Measurements from ENCODE around the gene GAN. TPM values are rescaled to one million over a fixed set of nuclear protein-coding genes. Genes with fewer than 3 reads are reported as not detected.

The GAN gene
- polyA plus RNA-seq, 4 donors = 0.27 to 2.5 (median 1.4) TPM

GRCh38 chr16:81367821-81368220 lies 53.1 kb downstream of the GAN start:
- no peak overlapping the region for H3K4me3 ChIP-seq (ENCODE audit: low read depth in 1 of 3, low read length in 3 of 3)
- H3K27ac ChIP-seq (ENCODE audit: low read depth in 1 of 3, low read length in 2 of 3) = no peak overlapping the region
- FAIRE-seq = no peak

GRCh38 chr16:81369888-81370504 lies 55.2 kb downstream of the GAN start:
- no peak for DNase-seq
- H3K27me3 ChIP-seq (ENCODE audit: control insufficient read depth in 3 of 3, insufficient read depth in 3 of 3, low read length in 3 of 3) = no peaks in the 10 kb centered on the region
- H3K27ac ChIP-seq (ENCODE audit: low read depth in 1 of 3, low read length in 2 of 3) = no peak overlapping the region
- no peak overlapping the region for H3K4me3 ChIP-seq (ENCODE audit: low read depth in 1 of 3, low read length in 3 of 3)
- H3K4me1 ChIP-seq (ENCODE audit: control insufficient read depth in 3 of 3, insufficient read depth in 2 of 3, low read depth in 1 of 3, low read length in 2 of 3) = no peaks in the 10 kb centered on the region
- H3K9me3 ChIP-seq (ENCODE audit: control insufficient read depth in 2 of 2, insufficient read depth in 1 of 2, low read depth in 1 of 2, low read length in 1 of 2) = no peaks in the 10 kb centered on the region
- peaks cover 6 to 28% (median 8%) of the 10 kb centered on the region in 3 donors for H3K36me3 ChIP-seq (ENCODE audit: control insufficient read depth in 3 of 3, insufficient read depth in 2 of 3, low read depth in 1 of 3, low read length in 3 of 3)
- WGBS, 3 donors = 70 to 83% (median 79%) methylated on average over 4 of the region's 4 CpGs
- no peak for FAIRE-seq

More at GRCh38 chr16:81367821-81368220, 53.1 kb downstream of the GAN start:
- Histone ChIP-seq H3K36me3 (ENCODE audit: control insufficient read depth in 3 of 3, insufficient read depth in 2 of 3, low read depth in 1 of 3, low read length in 3 of 3) (peaks cover 6 to 35% (median 9%) of the 10 kb centered on the region in 3 donors), H3K4me1 (ENCODE audit: control insufficient read depth in 3 of 3, insufficient read depth in 2 of 3, low read depth in 1 of 3, low read length in 2 of 3) (no peaks in the 10 kb centered on the region), H3K9me3 (ENCODE audit: control insufficient read depth in 2 of 2, insufficient read depth in 1 of 2, low read depth in 1 of 2, low read length in 1 of 2) (no peaks in the 10 kb centered on the region), H3K27me3 (ENCODE audit: control insufficient read depth in 3 of 3, insufficient read depth in 3 of 3, low read length in 3 of 3) (no peaks in the 10 kb centered on the region)
- no peak for DNase-seq
- 93 to 97% (median 95%) methylated on average over 6 of the region's 6 CpGs for WGBS, 3 donors

GRCh38 chr16:81371106-81371505 lies 56.3 kb downstream of the GAN start:
- Histone ChIP-seq H3K9me3 (ENCODE audit: control insufficient read depth in 2 of 2, insufficient read depth in 1 of 2, low read depth in 1 of 2, low read length in 1 of 2) (no peaks in the 10 kb centered on the region), H3K4me3 (ENCODE audit: low read depth in 1 of 3, low read length in 3 of 3) (no peak overlapping the region), H3K36me3 (ENCODE audit: control insufficient read depth in 3 of 3, insufficient read depth in 2 of 3, low read depth in 1 of 3, low read length in 3 of 3) (peaks cover 5 to 27% (median 6%) of the 10 kb centered on the region in 3 donors), H3K27ac (ENCODE audit: low read depth in 1 of 3, low read length in 2 of 3) (no peak overlapping the region), H3K4me1 (ENCODE audit: control insufficient read depth in 3 of 3, insufficient read depth in 2 of 3, low read depth in 1 of 3, low read length in 2 of 3) (no peaks in the 10 kb centered on the region), H3K27me3 (ENCODE audit: control insufficient read depth in 3 of 3, insufficient read depth in 3 of 3, low read length in 3 of 3) (no peaks in the 10 kb centered on the region)
- FAIRE-seq = no peak
- DNase-seq = no peak
- 78 to 90% (median 87%) methylated on average over 1 of the region's 1 CpG for WGBS, 3 donors

- Histone ChIP-seq H3K27me3 (ENCODE audit: control insufficient read depth in 3 of 3, insufficient read depth in 3 of 3, low read length in 3 of 3) (no peaks in the 10 kb centered on the region), H3K4me1 (ENCODE audit: control insufficient read depth in 3 of 3, insufficient read depth in 2 of 3, low read depth in 1 of 3, low read length in 2 of 3) (no peaks in the 10 kb centered on the region), H3K9me3 (ENCODE audit: control insufficient read depth in 2 of 2, insufficient read depth in 1 of 2, low read depth in 1 of 2, low read length in 1 of 2) (no peaks in the 10 kb centered on the region), H3K4me3 (ENCODE audit: low read depth in 1 of 3, low read length in 3 of 3) (no peak overlapping the region), H3K36me3 (ENCODE audit: control insufficient read depth in 3 of 3, insufficient read depth in 2 of 3, low read depth in 1 of 3, low read length in 3 of 3) (peaks cover 10 to 18% (median 12%) of the 10 kb centered on the region in 3 donors), H3K27ac (ENCODE audit: low read depth in 1 of 3, low read length in 2 of 3) (no peak overlapping the region)
- DNase-seq = no peak
- WGBS, 3 donors = 59 to 83% (median 76%) methylated on average over 3 of the region's 3 CpGs
- FAIRE-seq = no peak
These were observed 59.8 kb downstream of the GAN start for GRCh38 chr16:81374550-81374949.

- WGBS, 3 donors = 68 to 73% (median 71%) methylated on average over 7 of the region's 7 CpGs
- H3K27me3 ChIP-seq (ENCODE audit: control insufficient read depth in 3 of 3, insufficient read depth in 3 of 3, low read length in 3 of 3) = no peaks in the 10 kb centered on the region
These were observed 62.1 kb downstream of the GAN start for GRCh38 chr16:81376880-81377279.

GRCh38 chr16:81378049-81378448 lies 63.3 kb downstream of the GAN start:
- DNase-seq = no peak
- no peaks in the 10 kb centered on the region for H3K9me3 ChIP-seq (ENCODE audit: control insufficient read depth in 2 of 2, insufficient read depth in 1 of 2, low read depth in 1 of 2, low read length in 1 of 2)
- no peaks in the 10 kb centered on the region for H3K27me3 ChIP-seq (ENCODE audit: control insufficient read depth in 3 of 3, insufficient read depth in 3 of 3, low read length in 3 of 3)
- no peak overlapping the region for H3K4me3 ChIP-seq (ENCODE audit: low read depth in 1 of 3, low read length in 3 of 3)
- H3K36me3 ChIP-seq (ENCODE audit: control insufficient read depth in 3 of 3, insufficient read depth in 2 of 3, low read depth in 1 of 3, low read length in 3 of 3) = peaks cover 7 to 18% (median 8%) of the 10 kb centered on the region in 3 donors
- no peak for FAIRE-seq
- 96 to 97% (median 97%) methylated on average over 4 of the region's 4 CpGs for WGBS, 3 donors
- H3K4me1 ChIP-seq (ENCODE audit: control insufficient read depth in 3 of 3, insufficient read depth in 2 of 3, low read depth in 1 of 3, low read length in 2 of 3) = no peaks in the 10 kb centered on the region
- H3K27ac ChIP-seq (ENCODE audit: low read depth in 1 of 3, low read length in 2 of 3) = no peak overlapping the region

More at GRCh38 chr16:81376880-81377279, 62.1 kb downstream of the GAN start:
- DNase-seq (no peak), FAIRE-seq (no peak)
- no peak overlapping the region for H3K27ac ChIP-seq (ENCODE audit: low read depth in 1 of 3, low read length in 2 of 3)
- no peaks in the 10 kb centered on the region for H3K4me1 ChIP-seq (ENCODE audit: control insufficient read depth in 3 of 3, insufficient read depth in 2 of 3, low read depth in 1 of 3, low read length in 2 of 3)
- no peaks in the 10 kb centered on the region for H3K9me3 ChIP-seq (ENCODE audit: control insufficient read depth in 2 of 2, insufficient read depth in 1 of 2, low read depth in 1 of 2, low read length in 1 of 2)
- no peak overlapping the region for H3K4me3 ChIP-seq (ENCODE audit: low read depth in 1 of 3, low read length in 3 of 3)
- peaks cover 7 to 18% (median 8%) of the 10 kb centered on the region in 3 donors for H3K36me3 ChIP-seq (ENCODE audit: control insufficient read depth in 3 of 3, insufficient read depth in 2 of 3, low read depth in 1 of 3, low read length in 3 of 3)

GRCh38 chr16:81380932-81381331 lies 66.2 kb downstream of the GAN start:
- Histone ChIP-seq H3K36me3 (ENCODE audit: control insufficient read depth in 3 of 3, insufficient read depth in 2 of 3, low read depth in 1 of 3, low read length in 3 of 3) (peaks cover 7 to 17% (median 11%) of the 10 kb centered on the region in 3 donors), H3K4me3 (ENCODE audit: low read depth in 1 of 3, low read length in 3 of 3) (no peak overlapping the region), H3K9me3 (ENCODE audit: control insufficient read depth in 2 of 2, insufficient read depth in 1 of 2, low read depth in 1 of 2, low read length in 1 of 2) (no peaks in the 10 kb centered on the region), H3K4me1 (ENCODE audit: control insufficient read depth in 3 of 3, insufficient read depth in 2 of 3, low read depth in 1 of 3, low read length in 2 of 3) (peaks cover 0 to 2% (median 0%) of the 10 kb centered on the region in 3 donors), H3K27me3 (ENCODE audit: control insufficient read depth in 3 of 3, insufficient read depth in 3 of 3, low read length in 3 of 3) (no peaks in the 10 kb centered on the region), H3K27ac (ENCODE audit: low read depth in 1 of 3, low read length in 2 of 3) (no peak overlapping the region)
- FAIRE-seq (no peak), DNase-seq (no peak)
- 83 to 91% (median 90%) methylated on average over 3 of the region's 3 CpGs for WGBS, 3 donors

- Histone ChIP-seq H3K4me3 (ENCODE audit: low read depth in 1 of 3, low read length in 3 of 3) (no peak overlapping the region), H3K36me3 (ENCODE audit: control insufficient read depth in 3 of 3, insufficient read depth in 2 of 3, low read depth in 1 of 3, low read length in 3 of 3) (peaks cover 0 to 27% (median 5%) of the 10 kb centered on the region in 3 donors), H3K4me1 (ENCODE audit: control insufficient read depth in 3 of 3, insufficient read depth in 2 of 3, low read depth in 1 of 3, low read length in 2 of 3) (peaks cover 0 to 2% (median 0%) of the 10 kb centered on the region in 3 donors), H3K27ac (ENCODE audit: low read depth in 1 of 3, low read length in 2 of 3) (no peak overlapping the region), H3K27me3 (ENCODE audit: control insufficient read depth in 3 of 3, insufficient read depth in 3 of 3, low read length in 3 of 3) (no peaks in the 10 kb centered on the region), H3K9me3 (ENCODE audit: control insufficient read depth in 2 of 2, insufficient read depth in 1 of 2, low read depth in 1 of 2, low read length in 1 of 2) (no peaks in the 10 kb centered on the region)
- no peak for DNase-seq
- no peak for FAIRE-seq
These were observed 69.2 kb downstream of the GAN start for GRCh38 chr16:81384006-81384405.

Measured in small intestine (tissue), 7 donors.